NCI-H2227 treated with DMSO at 0.1 percent for 48 hours (cell line): ENCODE measurements around the gene PPP1R9A.

ENCODE experiments used
- DNase-seq: peaks from one replicate; lab custom pipeline; 2025; lab: John Stamatoyannopoulos, UW

Gene PPP1R9A

GRCh38 chr7:95035295-95035694 lies 127.9 kb downstream of the PPP1R9A start:
- DNase-seq = no peak

GRCh38 chr7:95041031-95041430 lies 133.6 kb downstream of the PPP1R9A start:
- DNase-seq = no peak

GRCh38 chr7:95045236-95045923 lies 138.0 kb downstream of the PPP1R9A start:
- DNase-seq = no peak

- peak; percentile 20 for DNase-seq
Observed at GRCh38 chr7:95046494-95047240, 139.3 kb downstream of the PPP1R9A start.

- no peak for DNase-seq
Observed at GRCh38 chr7:95047291-95047690, 139.9 kb downstream of the PPP1R9A start.

- DNase-seq = no peak
Observed at GRCh38 chr7:95052566-95053094, 145.2 kb downstream of the PPP1R9A start.

GRCh38 chr7:95054386-95054785 lies 147.0 kb downstream of the PPP1R9A start:
- no peak for DNase-seq

- DNase-seq = no peak
Observed at GRCh38 chr7:95055295-95055694, 147.9 kb downstream of the PPP1R9A start.

- DNase-seq = no peak
Observed at GRCh38 chr7:95056107-95056739, 148.8 kb downstream of the PPP1R9A start.

- no peak for DNase-seq
Observed at GRCh38 chr7:95056901-95057300, 149.5 kb downstream of the PPP1R9A start.

- no peak for DNase-seq
Observed at GRCh38 chr7:95059842-95060313, 152.5 kb downstream of the PPP1R9A start.

- DNase-seq = no peak
Observed at GRCh38 chr7:95062901-95063300, 155.5 kb downstream of the PPP1R9A start.

GRCh38 chr7:95066737-95067530 lies 159.5 kb downstream of the PPP1R9A start:
- no peak for DNase-seq

GRCh38 chr7:95088536-95089215 lies 181.3 kb downstream of the PPP1R9A start:
- no peak for DNase-seq

GRCh38 chr7:95089414-95090315 lies 182.3 kb downstream of the PPP1R9A start:
- DNase-seq = no peak

GRCh38 chr7:95092324-95092723 lies 184.9 kb downstream of the PPP1R9A start:
- no peak for DNase-seq

- DNase-seq = no peak
Observed at GRCh38 chr7:95095259-95095965, 188.0 kb downstream of the PPP1R9A start.

GRCh38 chr7:95095966-95096540 lies 188.7 kb downstream of the PPP1R9A start:
- DNase-seq = no peak

- DNase-seq = no peak
Observed at GRCh38 chr7:95097291-95097690, 189.9 kb downstream of the PPP1R9A start.
